ENCODE measurements around the gene ATP6V1B1. TPM values are rescaled to one million over a fixed set of nuclear protein-coding genes. Genes with fewer than 3 reads are reported as not detected.

Gene ATP6V1B1
- not detected in 2 replicates for total RNA-seq (2013; cell fraction: nucleolus; rRNA removed)
- not detected in 2 replicates for total RNA-seq (2014; rRNA removed)
- not detected in 2 replicates for total RNA-seq (2014; rRNA removed; fragmentation: Illumina TruSeq; extraction: Trizol)
- not detected in 2 replicates for total RNA-seq (2021)
- polyA plus RNA-seq (2011; ENCODE audit: low read depth) = not detected
- polyA plus RNA-seq (2011; rRNA removed) = not detected in 2 replicates
- not detected in 2 replicates for polyA plus RNA-seq (2011; cell fraction: cytosol; rRNA removed)
- not detected in 2 replicates for polyA plus RNA-seq (2011; cell fraction: nucleus; rRNA removed)
- not detected in 2 replicates for polyA plus RNA-seq (2012)
- polyA plus RNA-seq (2014; fragmentation: Illumina TruSeq; extraction: Trizol) = not detected in 2 replicates
- not detected for polyA plus RNA-seq (2014; fragmentation: Nextera tagmentation; extraction: Ambion mirVana)
- not detected in 2 replicates for polyA plus RNA-seq (2014; rRNA removed)
- polyA plus RNA-seq (2016; fragmentation: Nextera tagmentation; extraction: Ambion mirVana) = not detected
- not detected in 2 replicates for polyA minus RNA-seq (2011; rRNA and poly(A)+ RNA removed)
- not detected in 2 replicates for polyA minus RNA-seq (2011; cell fraction: cytosol; rRNA and poly(A)+ RNA removed)
- not detected in 2 replicates for polyA minus RNA-seq (2011; cell fraction: nucleus; rRNA and poly(A)+ RNA removed)
- Bru-seq, nascent RNA = percentile 3 among the genes with signal in this experiment
- BruChase-seq, experiment 1, labeled RNA remaining after a 6-hour chase = not detected
- percentile 8 among the genes with signal in this experiment for BruChase-seq, experiment 2, labeled RNA remaining after a 2-hour chase
- long read RNA-seq, experiment 1 = 0 reads
- long read RNA-seq, experiment 2 = 0 reads

GRCh38 chr2:70935468-70936164, at the start of gene ATP6V1B1:
TSS of gene ATP6V1B1 (plus strand) at chr2:70935900. CDS start at chr2:70935955, 55 bp downstream.
- POLR2A ChIA-PET = no interaction called here
- no peaks in the 10 kb centered on the region for H3K36me3 ChIP-seq (ENCODE audit: control insufficient read depth in 2 of 2, insufficient read depth in 2 of 2, low read length in 1 of 2)
- SMC1A ChIA-PET (ENCODE audit: uncharacterized antibody, unreplicated experiment) = no interaction called here
- H3K79me2 ChIP-seq (ENCODE audit: control insufficient read depth, insufficient read depth, low read length) = no peaks in the 10 kb centered on the region
- no peaks in the 10 kb centered on the region for H3K9me3 ChIP-seq (replicated peaks; ENCODE audit: control insufficient read depth, insufficient read depth, low read length)
- DNase-seq (ENCODE audit: low read depth, low spot score) (no peak), FAIRE-seq (no peak), ATAC-seq (no peak)
- TF ChIP-seq KLF5 (IDR thresholded peaks at IDR 0.05; ENCODE audit: partially characterized antibody) = no peak
- TF ChIP-seq, protein P1, sequence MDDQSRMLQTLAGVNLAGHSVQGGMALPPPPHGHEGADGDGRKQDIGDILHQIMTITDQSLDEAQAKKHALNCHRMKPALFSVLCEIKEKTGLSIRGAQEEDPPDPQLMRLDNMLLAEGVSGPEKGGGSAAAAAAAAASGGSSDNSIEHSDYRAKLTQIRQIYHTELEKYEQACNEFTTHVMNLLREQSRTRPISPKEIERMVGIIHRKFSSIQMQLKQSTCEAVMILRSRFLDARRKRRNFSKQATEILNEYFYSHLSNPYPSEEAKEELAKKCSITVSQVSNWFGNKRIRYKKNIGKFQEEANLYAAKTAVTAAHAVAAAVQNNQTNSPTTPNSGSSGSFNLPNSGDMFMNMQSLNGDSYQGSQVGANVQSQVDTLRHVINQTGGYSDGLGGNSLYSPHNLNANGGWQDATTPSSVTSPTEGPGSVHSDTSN (IDR thresholded peaks at IDR 0.05; ENCODE audit: insufficient replicate concordance, low read depth, low read length) = no peak
- no peak within 1 kb of the TSS for H3K27ac ChIP-seq (ENCODE audit: control insufficient read depth, insufficient read depth)
- H3K4me3 ChIP-seq = no peak within 1 kb of the TSS
- H3K4me1 ChIP-seq (ENCODE audit: control insufficient read depth, insufficient read depth, low read length) = no peaks in the 10 kb centered on the region
- no peak within 1 kb of the TSS for H2AFZ ChIP-seq (ENCODE audit: control insufficient read depth, low read depth, low read length)
- 22% methylated on average over 13 of the region's 14 CpGs for WGBS (ENCODE audit: insufficient coverage, insufficient replicate concordance, low lambda C conversion rate, missing lambda C conversion rate)
- no peaks in the 10 kb centered on the region for H4K20me1 ChIP-seq (ENCODE audit: control insufficient read depth, insufficient read depth)
- peaks cover 0 to 5% of the 10 kb centered on the region in 2 experiments; a peak in 2 of 4 replicates for H3K27me3 ChIP-seq (replicated peaks in 1 of 2; ENCODE audit: control insufficient read depth in 2 of 2, insufficient read depth in 2 of 2, low read length in 1 of 2)
- H3K4me2 ChIP-seq (ENCODE audit: control insufficient read depth, insufficient read depth) = no peak within 1 kb of the TSS
- in situ Hi-C loops (cut with MboI) = no loop called here
- no TSS peak for BruUV-seq (replicated peaks)
- intact Hi-C loops (cut with micrococcal nuclease; ENCODE audit: unreplicated experiment) = no loop called here
- CTCF ChIA-PET = interaction anchor here (0.6 to 3.4 kb wide), 3 partner anchors 12 to 124 kb away, joined by 3 to 12 read pairs (median 3); no protein-coding TSS in a partner anchor
- RAD21 ChIA-PET (ENCODE audit: unreplicated experiment) = no interaction called here
- H3K9ac ChIP-seq (ENCODE audit: control insufficient read depth, insufficient read depth, low read length) = no peak within 1 kb of the TSS

All from GM12878 (cell line).